MCF 10A (cell line): ENCODE results near the gene DBI. TPM values are rescaled to one million over a fixed set of nuclear protein-coding genes. Genes with fewer than 3 reads are reported as not detected.
A peak's percentile ranks its signal among the peaks of the same experiment; 100 is the strongest.

Experiments
- BruUV-seq: library from RNA; stranded (reverse); fragments of 400-500 nt; replicated peaks from 2 replicates; lab custom pipeline; 2021; lab: Mats Ljungman, UMichigan
- CTCF ChIA-PET: fragments of 300-600 bp; sonication (Branson Sonifier 250); formaldehyde crosslinking; extraction: SDS; loops from one replicate; lab custom pipeline; 2021; ENCODE audit warnings: antibody characterized with exemption, inconsistent platforms; lab: Yijun Ruan, JAX
- POLR2A ChIA-PET: fragments of 300-600, 350-650 bp; sonication (Branson Sonifier 250); formaldehyde crosslinking; extraction: SDS; loops from one replicate; lab custom pipeline; 2020; ENCODE audit warnings: antibody characterized with exemption, inconsistent platforms; lab: Yijun Ruan, JAX
- DNase-seq: peaks from one replicate; pipeline ENCODE4 v3.0.0-alpha.2; 2018; ENCODE audit not compliant: unreplicated experiment
- H3K27ac Mint-ChIP-seq: one replicate; pipeline ENCODE4 v1.8.0; 2022; ENCODE audit warnings: mild to moderate bottlenecking, low read depth, mixed read lengths; ENCODE audit not compliant: unreplicated experiment
- H3K27me3 Mint-ChIP-seq: one replicate; pipeline ENCODE4 v1.8.0; 2022; ENCODE audit warnings: mixed read lengths; ENCODE audit not compliant: insufficient read depth, unreplicated experiment
- H3K36me3 Mint-ChIP-seq: one replicate; pipeline ENCODE4 v1.8.0; 2022; ENCODE audit warnings: mild to moderate bottlenecking, moderate library complexity, mixed read lengths; ENCODE audit not compliant: insufficient read depth, unreplicated experiment
- H3K4me1 Mint-ChIP-seq: one replicate; pipeline ENCODE4 v1.8.0; 2022; ENCODE audit warnings: mixed read lengths; ENCODE audit not compliant: insufficient read depth, unreplicated experiment
- H3K4me3 Mint-ChIP-seq: one replicate; pipeline ENCODE4 v1.8.0; 2022; ENCODE audit warnings: mild to moderate bottlenecking, moderate library complexity, mixed read lengths; ENCODE audit not compliant: unreplicated experiment
- H3K9me3 Mint-ChIP-seq: one replicate; pipeline ENCODE4 v1.8.0; 2022; ENCODE audit warnings: mixed read lengths; ENCODE audit not compliant: unreplicated experiment
- CTCF ChIP-seq: fragments of 200-600 bp; IDR thresholded peaks from one replicate; pipeline ENCODE4 v1.8.0; 2022; ENCODE audit warnings: antibody characterized with exemption, mild to moderate bottlenecking; ENCODE audit not compliant: unreplicated experiment
- intact Hi-C: fragments of 100-400 bp; cut with micrococcal nuclease; formaldehyde crosslinking; loops from 2 replicates; pipeline ENCODE4 v1.14.1; 2022
- total RNA-seq: library from RNA; stranded (reverse); gene quantifications from 2 replicates; pipeline ENCODE4 v1.2.3, GENCODE V29; 2022

DBI gene
- total RNA-seq, 1 experiment from 2014 or later, result 104 TPM

- BruUV-seq, result no TSS peak
- POLR2A ChIA-PET, result interaction anchor here (0.9 to 1.6 kb wide), 7 partner anchors 9 to 313 kb away, joined by 3 to 6 read pairs (median 4); partner anchors contain the start of gene TMEM177
- no peak for TF ChIP-seq CTCF
- intact Hi-C loops, result loop anchor here (10.0 kb wide), 1 partner anchor 141 kb away; the partner anchor contains the start of gene STEAP3
- CTCF ChIA-PET, result interaction anchor here (1.0 kb wide), 1 partner anchor 16 kb away, joined by 3 read pairs; no protein-coding TSS in a partner anchor
- H3K27me3 Mint-ChIP-seq, result no peaks in the 10 kb centered on the region
- no peaks in the 10 kb centered on the region for H3K9me3 Mint-ChIP-seq
- no peak for DNase-seq
- peaks cover 27% of the 10 kb centered on the region for H3K36me3 Mint-ChIP-seq
- peak overlapping the region; percentile 93 for H3K27ac Mint-ChIP-seq
- peak overlapping the region; percentile 100 for H3K4me3 Mint-ChIP-seq
- H3K4me1 Mint-ChIP-seq, result peaks cover 23% of the 10 kb centered on the region
Observed at GRCh38 chr2:119365436-119365835, 1.3 kb upstream of the DBI start.

GRCh38 chr2:119366161-119366648 is 572 bp upstream of the DBI start:
- intact Hi-C loops, result loop anchor here (10.0 kb wide), 1 partner anchor 141 kb away; the partner anchor contains the start of gene STEAP3
- Mint-ChIP-seq H3K4me1 (peaks cover 23% of the 10 kb centered on the region), H3K27me3 (no peaks in the 10 kb centered on the region), H3K36me3 (peaks cover 35% of the 10 kb centered on the region), H3K4me3 (peak overlapping the region; percentile 100), H3K9me3 (no peaks in the 10 kb centered on the region), H3K27ac (peak overlapping the region; percentile 93)
- ChIA-PET POLR2A (interaction anchor here (0.8 to 3.1 kb wide), 23 partner anchors 8 to 313 kb away, joined by 3 to 45 read pairs (median 5); partner anchors contain the start of gene TMEM177), CTCF (interaction anchor here (1.0 kb wide), 1 partner anchor 14 kb away, joined by 4 read pairs; no protein-coding TSS in a partner anchor)
- TF ChIP-seq CTCF, result no peak
- peak; percentile 34 for DNase-seq
- BruUV-seq, result TSS peak; percentile 87

GRCh38 chr2:119367472-119368099 is 809 bp downstream of the DBI start:
- no peak for TF ChIP-seq CTCF
- no peaks in the 10 kb centered on the region for H3K27me3 Mint-ChIP-seq
- intact Hi-C loops, result loop anchor here (10.0 kb wide), 1 partner anchor 143 kb away; the partner anchor contains the start of gene STEAP3
- ChIA-PET POLR2A (interaction anchor here (0.7 to 3.1 kb wide), 16 partner anchors 9 to 115 kb away, joined by 3 to 45 read pairs (median 6); no protein-coding TSS in a partner anchor), CTCF (interaction anchor here (0.6 to 1.2 kb wide), 5 partner anchors 39 to 485 kb away, joined by 3 read pairs; no protein-coding TSS in a partner anchor)
- peak; percentile 48 for DNase-seq
- peak overlapping the region; percentile 100 for H3K4me3 Mint-ChIP-seq
- peaks cover 23% of the 10 kb centered on the region for H3K4me1 Mint-ChIP-seq
- H3K9me3 Mint-ChIP-seq, result no peaks in the 10 kb centered on the region
- BruUV-seq, result no TSS peak
- peaks cover 48% of the 10 kb centered on the region for H3K36me3 Mint-ChIP-seq
- peak overlapping the region; percentile 93 for H3K27ac Mint-ChIP-seq

GRCh38 chr2:119369845-119370244 is 3.1 kb downstream of the DBI start:
- no peak for TF ChIP-seq CTCF
- intact Hi-C loops, result loop anchor here (10.0 kb wide), 1 partner anchor 145 kb away; the partner anchor contains the start of gene STEAP3
- Mint-ChIP-seq H3K36me3 (peaks cover 56% of the 10 kb centered on the region), H3K9me3 (no peaks in the 10 kb centered on the region), H3K4me3 (no peak overlapping the region), H3K27ac (no peak overlapping the region), H3K4me1 (peaks cover 17% of the 10 kb centered on the region), H3K27me3 (no peaks in the 10 kb centered on the region)
- POLR2A ChIA-PET, result interaction anchor here (0.7 kb wide), 1 partner anchor 1269 kb away, joined by 3 read pairs; no protein-coding TSS in a partner anchor
- CTCF ChIA-PET, result no interaction called here
- no peak for DNase-seq
- no TSS peak for BruUV-seq
